ENCODE measurements around the gene PCAT6.
A peak's percentile ranks its signal among the peaks of the same experiment; 100 is the strongest.
"Not testable (repeated sequence)": the region's sequence is repeated elsewhere in the genome, so short reads cannot be mapped to it uniquely, and the experiment has no call there.

The PCAT6 gene

GRCh38 chr1:202810615-202811295, at the start of gene PCAT6:
TSS of gene PCAT6 (plus strand) at chr1:202810954.
- DNase-seq, result peak; percentile 85

GRCh38 chr1:202762019-202762418, 48.7 kb upstream of the PCAT6 start:
- no peak for DNase-seq

DNA sequence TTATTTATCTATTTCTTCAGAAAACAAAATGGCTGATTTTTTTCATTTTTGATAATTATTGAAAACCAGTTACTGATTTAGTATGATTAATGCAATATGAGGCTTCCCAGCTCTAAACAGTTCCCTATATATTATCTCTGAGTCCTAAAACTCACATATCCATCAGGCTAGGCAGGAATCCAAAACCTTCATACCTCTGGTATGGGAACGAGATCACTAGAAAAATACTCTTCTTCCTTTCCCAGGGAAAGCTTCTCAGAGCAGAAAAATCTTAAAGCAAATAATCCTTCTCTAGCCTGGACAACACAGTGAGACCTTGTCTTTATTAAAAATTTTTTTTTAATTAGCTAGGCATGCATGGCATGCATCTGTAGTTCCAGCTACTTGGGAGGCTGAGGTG, 45.0 kb upstream of the PCAT6 start:
- no peak for DNase-seq

DNA sequence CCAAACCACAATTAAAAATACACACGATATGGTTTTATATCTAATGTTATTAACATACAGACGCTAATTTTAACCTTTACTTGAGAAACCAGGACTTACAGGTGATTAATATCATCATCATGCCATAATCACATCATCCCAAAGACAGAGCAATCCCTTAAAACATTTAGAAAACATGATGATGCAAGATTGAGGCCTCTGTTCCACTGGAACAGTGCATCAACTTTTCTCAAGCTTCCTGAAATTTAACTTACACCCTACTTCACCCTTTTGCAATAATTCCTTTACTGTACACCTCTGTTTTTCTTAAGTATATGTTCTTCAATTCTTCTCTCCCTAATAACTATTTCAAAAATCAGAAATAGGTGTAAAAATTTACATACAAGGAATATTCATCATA, 40.6 kb upstream of the PCAT6 start:
- no peak for DNase-seq

DNA sequence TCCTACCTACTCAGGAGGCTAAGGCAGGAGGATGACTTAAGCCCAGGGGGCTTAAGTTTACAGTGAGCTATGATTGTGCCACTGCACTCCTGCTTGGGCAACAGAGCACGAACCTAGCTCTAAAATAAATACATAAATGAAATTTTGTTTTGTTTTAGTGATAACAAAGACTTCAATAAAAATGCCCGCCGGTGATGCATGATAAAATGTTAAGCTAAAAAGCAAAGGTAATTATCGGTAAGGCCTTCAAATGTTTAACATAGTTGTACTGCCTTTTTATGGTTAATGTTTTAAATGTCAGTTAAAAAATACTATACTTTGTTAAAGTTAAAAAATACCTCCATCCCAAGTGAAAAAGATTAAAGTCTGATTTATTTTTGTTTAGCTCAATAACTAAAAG, 29.6 kb upstream of the PCAT6 start:
- no peak for DNase-seq

GRCh38 chr1:202786804-202787203, 23.9 kb upstream of the PCAT6 start:
- no peak for DNase-seq

DNA sequence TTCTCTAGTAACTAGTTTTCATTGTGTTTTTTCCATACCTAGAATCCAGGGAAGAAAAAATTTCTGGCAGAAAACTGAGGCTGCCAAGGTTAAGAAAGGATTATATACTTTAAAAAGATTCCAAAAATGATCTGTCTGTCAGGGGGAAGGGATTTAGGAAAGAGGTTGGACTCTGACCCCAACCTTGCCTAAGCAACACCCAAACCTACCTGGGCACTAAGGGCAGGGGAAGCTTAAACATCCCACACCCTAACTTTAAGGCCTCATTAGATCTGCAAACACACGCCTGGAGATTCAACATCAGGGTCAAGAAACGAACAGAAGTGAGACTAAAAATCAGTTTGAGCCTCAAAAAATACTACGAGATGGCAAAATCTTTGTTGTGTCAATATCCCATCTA, 22.0 kb upstream of the PCAT6 start:
- DNase-seq, result no peak

GRCh38 chr1:202791077-202791747, 19.5 kb upstream of the PCAT6 start:
- no peak for DNase-seq

GRCh38 chr1:202794051-202794740, 16.6 kb upstream of the PCAT6 start:
- DNase-seq, result no peak

DNA sequence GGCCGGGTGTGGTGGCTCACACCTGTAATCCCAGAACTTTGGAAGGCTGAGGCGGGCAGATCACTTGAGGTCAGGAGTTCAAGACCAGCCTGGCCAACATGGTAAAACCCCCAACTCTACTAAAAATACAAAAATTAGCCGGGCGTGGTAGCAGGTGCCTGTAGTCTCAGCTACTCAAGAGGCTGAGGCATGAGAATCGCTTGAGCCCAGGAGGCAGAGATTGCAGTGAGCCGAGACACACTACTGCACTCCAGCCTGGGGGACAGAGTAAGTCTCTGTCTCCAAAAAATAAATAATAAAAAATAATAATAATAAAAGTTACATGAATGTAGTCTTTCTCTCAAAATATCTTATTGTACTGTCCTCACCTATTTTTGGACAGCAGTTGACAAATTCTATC, 15.8 kb upstream of the PCAT6 start:
- DNase-seq, result not testable (repeated sequence)

DNA sequence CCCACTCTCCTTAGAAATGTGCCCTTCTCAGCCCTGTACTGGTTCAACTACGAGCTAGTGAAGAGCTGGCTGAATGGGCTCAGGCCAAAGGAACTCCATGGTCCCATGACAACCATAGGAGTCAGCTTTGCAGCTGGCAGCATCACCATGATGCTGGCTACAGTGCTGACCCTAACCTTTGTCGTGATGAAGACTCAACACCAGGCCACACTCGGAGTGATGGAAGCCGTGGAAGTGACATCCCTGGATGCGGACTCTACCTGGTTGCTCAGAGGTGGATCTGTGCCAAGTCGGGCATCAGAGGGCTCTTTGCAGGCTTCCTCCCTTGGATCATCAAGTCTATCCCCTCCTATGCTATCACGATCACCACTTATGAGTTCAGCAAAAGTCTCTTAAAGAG, 14.1 kb upstream of the PCAT6 start:
- no peak for DNase-seq

- no peak for DNase-seq
These were observed 12.5 kb upstream of the PCAT6 start for GRCh38 chr1:202798260-202798659.

DNA sequence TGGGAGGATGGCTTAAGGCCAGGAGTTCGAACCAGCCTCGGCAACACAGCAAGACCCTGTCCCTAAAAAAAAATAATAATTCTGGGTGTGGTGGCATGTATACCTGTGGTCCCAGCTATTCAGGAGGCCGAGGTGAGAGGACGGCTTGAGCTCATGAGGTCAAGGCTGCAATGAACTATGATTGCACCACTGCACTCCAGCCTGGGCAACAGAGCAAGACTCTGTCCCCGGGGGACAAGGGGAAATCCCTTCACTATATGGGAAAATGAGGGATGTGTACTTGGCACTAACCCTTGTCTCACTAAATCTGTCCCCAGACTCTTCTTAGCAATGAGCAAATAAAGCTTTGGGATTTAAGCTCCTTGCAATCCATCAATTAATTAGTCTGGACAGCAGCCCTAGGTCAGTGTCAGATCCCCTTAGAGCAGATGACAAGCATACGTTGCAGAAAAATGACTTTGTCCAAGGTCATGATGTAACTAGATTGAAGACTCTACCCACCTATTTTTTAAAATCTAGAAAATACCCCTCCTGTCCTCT, 11.9 kb upstream of the PCAT6 start:
- DNase-seq, result no peak

GRCh38 chr1:202800742-202801141, 10.0 kb upstream of the PCAT6 start:
- DNase-seq, result no peak

DNA sequence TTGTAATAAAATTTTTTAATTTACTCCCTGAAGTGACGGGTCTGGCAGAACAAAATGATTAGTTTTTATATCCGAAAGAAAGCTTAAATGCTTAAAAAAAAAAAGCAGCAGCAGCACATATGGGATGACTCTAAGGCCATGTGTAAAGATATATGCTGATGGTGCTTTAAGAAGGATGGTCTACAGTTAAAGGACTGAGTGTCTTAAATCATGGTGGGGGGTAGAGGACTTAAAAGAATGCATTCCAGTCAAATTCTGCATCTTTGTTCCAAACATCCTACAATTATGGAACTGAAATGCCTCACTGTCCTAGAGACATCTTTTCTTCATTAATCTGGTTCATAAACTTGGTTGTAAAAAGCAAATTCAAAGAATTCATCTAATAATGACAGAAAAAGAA, 9.6 kb upstream of the PCAT6 start:
- DNase-seq, result no peak

- DNase-seq, result no peak
These were observed 8.7 kb upstream of the PCAT6 start for GRCh38 chr1:202802034-202802433.

- DNase-seq, result no peak
These were observed 7.5 kb upstream of the PCAT6 start for GRCh38 chr1:202802998-202803932.

GRCh38 chr1:202804126-202804525, 6.6 kb upstream of the PCAT6 start:
- no peak for DNase-seq

DNA sequence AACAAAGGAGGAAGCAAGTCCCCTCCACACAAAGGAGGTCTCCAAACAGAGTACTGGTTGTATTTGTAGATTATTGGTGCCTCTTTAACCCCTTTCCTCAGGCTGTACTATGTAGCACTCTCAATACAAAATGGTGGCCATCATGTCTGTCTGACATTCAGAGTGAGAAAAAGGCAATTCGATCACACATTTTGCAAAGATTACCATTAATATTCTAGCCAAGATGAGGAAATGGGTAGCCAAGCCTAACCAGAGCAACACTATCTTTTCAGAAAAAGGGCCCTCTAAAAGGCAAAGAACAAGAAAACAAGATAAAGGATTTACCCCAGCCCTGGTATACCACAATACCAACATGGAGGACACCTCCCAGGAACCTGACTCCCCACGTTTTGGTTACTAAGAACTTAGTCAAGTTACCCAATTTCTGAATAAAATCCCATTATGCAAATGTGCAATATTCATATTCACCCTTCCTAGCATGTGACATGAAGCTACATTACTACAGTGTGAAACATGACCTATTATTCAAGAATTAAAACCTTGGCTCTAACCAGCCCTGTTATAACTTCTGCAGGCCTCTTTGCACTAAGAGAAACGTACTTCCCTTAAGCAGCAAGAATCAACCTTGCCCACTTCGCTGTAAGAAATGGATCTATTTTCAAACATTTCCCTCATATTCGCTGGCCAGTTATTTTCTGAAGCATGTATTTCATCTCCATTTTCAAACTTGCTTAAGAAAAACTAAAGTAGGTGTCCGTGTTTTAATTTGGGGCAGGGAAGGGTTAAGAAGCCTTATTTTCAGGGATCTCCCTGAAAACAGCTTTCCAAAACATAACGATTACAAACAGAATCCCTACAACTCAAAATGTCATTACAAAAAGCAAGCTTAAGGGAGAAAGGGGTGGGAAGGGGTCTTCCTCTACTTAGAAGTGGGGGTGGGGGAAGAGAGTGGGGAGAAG, 4.6 kb upstream of the PCAT6 start:
- no peak for DNase-seq

DNA sequence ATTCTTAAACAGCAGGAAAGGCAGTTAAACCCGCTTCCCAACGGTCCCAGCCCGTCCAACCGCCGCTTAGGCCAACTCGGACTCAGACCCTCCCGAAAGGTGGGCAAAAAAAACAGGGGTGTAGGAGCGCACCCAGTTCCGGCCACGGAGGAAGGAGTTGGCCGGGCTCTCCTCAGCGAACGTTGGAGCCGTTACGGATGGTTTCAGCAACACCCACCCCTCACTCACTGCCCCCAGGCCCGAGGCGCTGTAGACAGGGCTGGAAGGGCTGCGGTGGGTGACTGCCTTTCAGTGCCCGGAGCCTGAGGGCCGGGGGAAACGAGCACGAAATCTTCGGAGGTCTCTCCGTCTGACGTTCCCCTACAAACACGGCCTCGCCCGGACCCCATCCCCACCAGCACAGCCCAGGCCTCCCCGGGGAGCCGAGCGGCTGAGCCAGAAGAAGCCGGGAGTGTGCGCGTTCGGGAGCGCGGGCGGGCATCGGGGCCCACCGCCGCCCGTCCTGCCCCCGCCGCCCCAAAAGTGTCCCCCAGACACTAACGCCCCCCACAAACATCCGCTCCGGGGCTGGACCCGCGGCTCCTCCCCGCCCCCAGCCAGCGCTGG, 3.8 kb upstream of the PCAT6 start:
- peak; percentile 52 for DNase-seq

DNA sequence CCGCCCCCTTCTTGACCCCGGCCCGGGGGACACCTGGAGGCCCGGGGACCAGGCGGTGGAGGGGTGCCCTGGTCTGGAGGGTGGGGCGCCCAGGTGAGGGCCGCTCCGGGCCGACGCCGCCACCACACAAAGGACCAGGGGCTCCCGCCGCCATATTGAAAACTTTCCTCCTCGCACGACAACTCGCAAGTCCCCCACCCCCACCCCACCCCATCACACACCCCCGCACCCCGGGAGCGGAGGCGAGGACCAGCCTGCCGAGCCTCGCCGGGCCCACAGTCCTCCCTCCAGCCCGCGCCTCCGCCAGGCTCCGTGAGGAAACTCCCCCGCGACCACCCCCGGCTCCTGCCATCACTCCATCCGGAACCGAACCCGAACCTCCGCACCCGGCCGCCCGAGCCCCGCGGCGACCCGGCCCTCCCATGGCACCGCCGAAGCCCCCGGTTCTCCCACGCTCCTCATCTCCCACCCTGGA, 3.3 kb upstream of the PCAT6 start:
- DNase-seq, result peak; percentile 52
